Measurements from ENCODE around the gene VCP.

GRCh38 chr9:35114840-35115628 lies 42.6 kb upstream of the VCP start:
- TF ChIP-seq EZH2 (IDR thresholded peaks at IDR 0.05) (no peak), TCF7L2 (IDR thresholded peaks at IDR 0.05; ENCODE audit: borderline replicate concordance, extremely low read depth, insufficient read depth, insufficient read length) (no peak), CTCF (IDR thresholded peaks at IDR 0.05 in 2 of 3, conservative IDR thresholded peaks at IDR 0.05 in 1 of 3; ENCODE audit: borderline replicate concordance in 1 of 3, insufficient read depth in 1 of 3, low read depth in 2 of 3, low read length in 2 of 3) (no peak), RAD21 (IDR thresholded peaks at IDR 0.05; ENCODE audit: low read depth) (no peak), POLR2A (IDR thresholded peaks at IDR 0.05; ENCODE audit: borderline replicate concordance, extremely low read depth, insufficient read depth, insufficient read length) (no peak), YY1 (IDR thresholded peaks at IDR 0.05; ENCODE audit: extremely low read depth, insufficient replicate concordance, low read depth, low read length) (no peak), SRF (IDR thresholded peaks at IDR 0.05; ENCODE audit: low read depth) (no peak)
